Activated CD4-positive, alpha-beta T cell treated with anti-CD3 and anti-CD28 coated beads for 1 hour (primary cell): ENCODE results near the gene GLI1.
"Not testable (repeated sequence)": the region's sequence is repeated elsewhere in the genome, so short reads cannot be mapped to it uniquely, and the experiment has no call there.

Experiments
- DNase-seq: peaks from one replicate; pipeline ENCODE4 v3.0.0-alpha.2; 2020

The GLI1 gene

DNA sequence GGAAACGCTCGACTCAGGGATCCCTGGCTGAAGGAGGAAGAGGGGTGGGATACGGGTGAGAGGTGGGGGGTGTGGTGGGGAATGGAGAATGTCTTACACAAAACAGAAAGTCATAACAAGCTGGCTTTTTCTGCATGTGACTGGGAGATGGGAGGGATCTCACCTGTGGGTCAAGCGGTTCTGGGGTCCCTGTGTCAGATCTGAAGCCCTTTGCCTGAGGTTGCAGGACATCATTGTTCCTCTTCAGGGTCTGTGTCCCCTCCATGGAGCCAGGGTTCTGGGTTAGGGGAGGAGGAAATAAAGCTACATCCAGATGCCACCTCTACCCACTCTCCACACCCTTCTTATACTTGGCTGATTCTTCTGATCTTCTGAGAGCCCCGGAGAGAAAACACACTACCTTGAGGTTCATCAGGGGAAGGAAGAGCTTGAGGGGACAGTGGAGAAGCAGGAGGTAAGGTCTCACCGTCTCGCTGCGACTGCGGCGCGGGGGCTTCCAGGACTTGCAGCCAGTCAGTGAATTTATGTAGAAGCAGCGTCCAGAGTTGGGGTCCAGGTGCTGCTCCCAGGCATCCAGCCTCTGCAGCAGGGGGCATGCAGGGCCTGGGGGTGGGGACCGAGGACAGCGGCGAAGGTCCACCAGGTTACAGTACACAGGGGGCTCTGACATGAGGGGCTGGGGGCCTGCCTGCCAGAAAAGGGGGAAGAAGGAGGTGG is 17.6 kb downstream of the GLI1 start:
- DNase-seq = no peak

DNA sequence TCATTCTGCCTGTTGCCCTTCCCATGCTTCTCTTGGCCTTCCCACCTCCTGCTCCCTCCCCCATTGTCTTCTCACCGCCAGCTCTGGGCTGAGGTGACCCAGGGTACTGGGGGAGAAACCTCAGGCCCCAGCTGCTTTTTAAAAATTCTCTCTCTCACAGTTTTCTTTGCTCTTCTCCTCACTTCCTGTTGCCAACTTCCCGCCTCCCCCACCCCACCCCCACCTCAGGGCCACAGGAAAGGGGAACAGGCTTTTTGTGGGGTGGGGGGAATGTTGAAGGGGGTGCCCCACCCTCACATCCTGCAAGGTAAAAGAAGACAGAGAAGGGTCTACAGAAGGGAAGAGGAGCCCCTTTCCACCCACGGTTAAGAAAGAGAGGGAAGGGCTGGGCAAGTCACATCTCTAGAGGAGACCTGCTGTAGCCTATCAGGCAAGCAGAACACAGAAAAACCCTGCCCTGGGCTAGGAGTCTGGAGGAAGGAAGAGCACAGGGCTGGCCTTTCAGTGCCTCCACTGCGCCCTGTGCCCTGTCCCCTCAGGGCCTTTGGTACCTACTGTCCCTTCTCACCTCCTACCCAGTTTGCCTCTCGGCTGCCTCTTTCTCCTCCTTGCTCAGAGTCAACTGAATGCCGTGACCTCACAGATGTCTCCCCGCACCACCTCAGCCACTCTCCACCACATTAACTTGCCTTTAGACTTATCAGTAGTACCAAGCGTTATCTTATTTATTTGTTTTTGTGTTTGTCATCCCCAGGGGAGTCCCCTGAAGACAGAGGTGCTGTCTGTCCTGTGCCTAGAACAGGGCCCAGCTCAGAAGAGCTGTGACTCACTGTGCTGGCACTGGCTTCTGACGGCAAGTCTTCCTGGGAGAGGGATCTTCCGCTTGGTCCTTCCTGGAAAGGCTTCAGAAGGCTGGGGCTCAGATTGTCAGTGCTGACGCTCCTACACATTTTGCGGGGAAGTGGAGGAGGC is 18.4 kb downstream of the GLI1 start:
- DNase-seq = peak; percentile 40

DNA sequence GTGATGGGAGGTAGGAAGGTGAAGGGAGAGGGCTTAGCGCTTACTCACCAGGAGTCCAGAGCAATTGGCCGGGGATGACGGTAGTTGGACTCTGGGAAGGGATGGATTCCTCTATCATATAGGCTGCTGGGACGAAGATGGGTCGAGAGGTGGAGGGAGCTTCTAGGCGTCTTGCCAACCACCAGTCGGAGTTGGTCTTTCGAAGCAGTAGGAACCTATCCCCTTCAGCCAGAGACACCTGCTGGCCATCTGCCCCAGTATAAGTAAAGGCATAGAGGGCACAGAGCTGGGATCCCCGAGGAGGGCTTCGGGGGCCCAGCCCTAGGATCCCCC is 19.4 kb downstream of the GLI1 start:
- DNase-seq = no peak

DNA sequence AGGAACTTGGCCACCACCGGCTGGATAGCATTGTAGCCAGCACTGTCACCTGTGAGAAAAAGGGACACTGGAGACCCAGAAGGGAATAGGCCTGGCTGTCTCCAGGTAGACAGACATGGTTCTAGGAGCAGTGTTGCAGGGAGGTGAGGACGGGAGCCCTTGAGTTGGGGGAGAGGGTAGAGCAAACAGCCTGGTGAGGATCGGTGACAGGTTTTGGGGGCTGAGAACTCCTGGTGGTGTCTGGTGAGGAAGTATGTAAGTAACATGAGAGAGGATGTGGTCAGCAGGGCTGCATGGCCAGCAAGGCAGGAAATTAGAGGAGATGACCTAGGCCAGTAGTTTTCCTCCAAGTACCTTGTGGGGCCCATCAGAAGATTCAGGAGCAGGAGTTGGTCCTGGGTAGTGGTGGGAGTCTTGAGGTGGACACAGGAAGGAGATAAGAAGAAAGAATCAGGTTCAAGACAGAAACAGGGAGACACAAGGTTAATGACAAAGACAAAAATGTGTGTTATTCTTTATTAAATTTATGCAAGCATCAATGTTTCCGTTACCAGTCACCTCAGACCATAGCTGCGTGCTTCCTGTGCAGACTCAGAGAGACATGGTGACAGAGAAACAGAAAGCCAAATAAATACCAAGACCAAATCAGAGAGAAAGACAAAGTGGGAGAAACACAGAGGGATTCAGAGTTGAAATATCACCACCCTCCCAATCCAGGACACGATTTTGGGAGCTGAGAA is 20.0 kb downstream of the GLI1 start, which contains the start of gene ARHGAP9:
ARHGAP9 (minus strand) TSS at position 491 of the 740 bp plus-strand sequence; CDS start at position 31, 460 bp downstream.
- peak; percentile 54 for DNase-seq

DNA sequence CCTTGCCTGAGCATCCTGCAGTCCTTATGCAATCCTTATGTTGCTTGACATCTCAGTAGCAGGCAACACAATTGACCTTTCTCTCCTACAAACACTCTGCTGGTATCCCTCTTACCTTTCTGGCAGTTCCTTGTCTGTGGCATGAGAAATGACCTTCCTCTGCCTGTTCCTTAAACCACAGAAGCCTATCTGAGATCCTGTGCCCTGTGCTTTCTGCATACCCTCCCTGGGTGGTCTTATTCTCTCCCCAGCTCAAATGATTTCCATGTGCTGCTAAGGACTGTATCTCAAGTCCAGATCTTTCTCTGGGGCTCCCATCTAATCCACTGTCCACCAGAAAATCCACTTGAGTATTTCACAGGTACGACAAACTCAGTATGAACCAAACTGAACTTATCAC is 22.1 kb downstream of the GLI1 start:
- no peak for DNase-seq

DNA sequence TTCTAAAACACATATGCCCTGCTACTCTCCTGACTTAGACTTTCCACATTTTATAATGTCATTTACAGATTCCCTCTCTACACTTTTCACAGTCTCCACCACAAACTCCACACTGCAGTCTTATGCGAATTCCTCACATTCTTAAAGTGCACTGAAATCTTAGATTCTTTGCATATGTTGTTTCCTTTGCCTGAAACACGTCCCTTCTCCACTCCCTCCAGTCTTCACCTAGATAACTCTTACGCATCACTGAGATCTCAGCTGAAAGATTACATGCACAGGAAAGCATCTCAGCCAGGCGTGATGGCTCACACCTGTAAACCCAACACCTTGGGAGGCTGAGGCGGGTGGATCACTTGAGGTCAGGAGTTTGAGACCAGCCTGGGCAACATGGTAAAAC is 23.9 kb downstream of the GLI1 start:
- DNase-seq = no peak

DNA sequence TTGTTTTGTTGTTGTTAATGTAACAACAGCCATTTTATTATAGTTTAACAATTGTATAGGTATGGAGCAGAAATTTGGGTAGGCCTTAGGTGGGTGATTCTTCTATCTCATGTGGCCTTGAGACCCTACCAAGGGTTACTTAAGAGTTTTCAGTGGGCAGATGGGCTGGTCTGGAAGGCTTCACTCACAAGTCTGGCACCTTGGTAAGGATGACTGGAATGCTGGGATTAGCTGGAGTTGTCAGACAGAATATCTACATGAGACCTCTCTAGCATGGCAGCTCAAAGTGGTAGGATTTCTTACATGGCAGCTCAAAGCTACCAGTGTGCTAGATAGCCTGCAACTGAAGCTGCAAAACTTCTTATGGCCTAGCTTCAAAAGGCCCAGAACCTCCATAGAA is 26.1 kb downstream of the GLI1 start:
- no peak for DNase-seq

DNA sequence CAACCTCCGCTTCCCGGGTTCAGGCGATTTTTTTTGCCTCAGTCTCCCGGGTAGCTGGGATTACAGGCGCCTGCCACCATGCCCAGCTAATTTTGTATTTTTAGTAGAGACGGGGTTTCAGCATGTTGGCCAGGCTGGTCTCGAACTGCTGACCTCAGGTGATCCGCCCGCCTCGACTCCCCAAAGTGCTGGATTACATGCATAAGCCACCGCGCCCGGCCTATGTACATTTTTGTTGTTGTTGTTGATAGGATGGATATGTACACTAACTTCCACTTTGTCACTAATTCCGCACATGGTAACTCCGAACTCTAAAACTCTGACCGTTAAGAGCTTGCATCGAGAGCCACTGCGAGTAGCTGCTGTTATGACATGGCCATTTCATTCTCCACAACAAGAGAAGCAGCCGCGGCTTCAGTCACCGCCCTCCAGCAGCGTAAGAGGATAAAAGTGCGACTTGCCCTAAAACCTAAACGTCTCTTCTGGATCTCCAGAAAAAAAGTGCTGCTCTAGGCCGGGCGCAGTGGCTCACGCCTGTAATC is 27.5 kb downstream of the GLI1 start:
- DNase-seq = no peak

DNA sequence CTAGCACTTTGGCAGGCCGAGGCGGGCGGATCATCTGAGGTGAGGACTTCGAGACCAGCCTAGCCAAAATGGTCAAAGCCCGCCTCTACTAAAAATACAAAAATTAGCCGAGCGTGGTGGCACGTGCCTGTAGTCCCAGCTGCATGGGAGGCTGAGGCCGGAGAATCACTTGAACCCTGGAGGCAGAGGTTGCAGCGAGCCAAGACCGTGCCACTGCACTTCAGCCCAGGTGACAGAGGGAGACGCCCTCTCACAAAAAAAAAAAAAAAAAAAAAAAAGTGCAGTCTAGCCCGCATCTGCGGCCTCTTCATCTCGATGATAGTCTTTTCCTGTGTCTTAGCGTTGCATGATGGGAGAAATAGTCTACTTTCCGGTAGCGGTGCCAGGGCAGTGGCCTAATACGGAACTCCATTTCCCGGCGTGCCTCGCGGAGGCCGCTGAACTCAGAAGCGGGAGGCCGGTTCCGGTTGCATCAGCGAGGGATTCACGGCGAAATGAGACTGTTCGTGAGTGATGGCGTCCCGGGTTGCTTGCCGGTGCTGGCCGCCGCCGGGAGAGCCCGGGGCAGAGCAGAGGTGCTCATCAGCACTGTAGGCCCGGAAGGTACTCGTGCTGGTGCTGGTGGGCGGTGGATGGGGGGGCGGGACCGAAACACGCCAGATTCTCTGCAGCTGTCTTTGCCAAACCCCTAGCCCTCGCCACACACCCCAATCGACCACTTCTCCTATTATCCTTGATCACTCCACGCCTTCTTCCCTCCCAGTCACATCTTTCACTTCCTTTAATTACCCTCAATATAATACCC is 28.2 kb downstream of the GLI1 start, which contains the start of gene MARS1:
MARS1 (plus strand) TSS at position 472 of the 805 bp plus-strand sequence; CDS start at position 495, 23 bp downstream.
- DNase-seq = peak; percentile 90

DNA sequence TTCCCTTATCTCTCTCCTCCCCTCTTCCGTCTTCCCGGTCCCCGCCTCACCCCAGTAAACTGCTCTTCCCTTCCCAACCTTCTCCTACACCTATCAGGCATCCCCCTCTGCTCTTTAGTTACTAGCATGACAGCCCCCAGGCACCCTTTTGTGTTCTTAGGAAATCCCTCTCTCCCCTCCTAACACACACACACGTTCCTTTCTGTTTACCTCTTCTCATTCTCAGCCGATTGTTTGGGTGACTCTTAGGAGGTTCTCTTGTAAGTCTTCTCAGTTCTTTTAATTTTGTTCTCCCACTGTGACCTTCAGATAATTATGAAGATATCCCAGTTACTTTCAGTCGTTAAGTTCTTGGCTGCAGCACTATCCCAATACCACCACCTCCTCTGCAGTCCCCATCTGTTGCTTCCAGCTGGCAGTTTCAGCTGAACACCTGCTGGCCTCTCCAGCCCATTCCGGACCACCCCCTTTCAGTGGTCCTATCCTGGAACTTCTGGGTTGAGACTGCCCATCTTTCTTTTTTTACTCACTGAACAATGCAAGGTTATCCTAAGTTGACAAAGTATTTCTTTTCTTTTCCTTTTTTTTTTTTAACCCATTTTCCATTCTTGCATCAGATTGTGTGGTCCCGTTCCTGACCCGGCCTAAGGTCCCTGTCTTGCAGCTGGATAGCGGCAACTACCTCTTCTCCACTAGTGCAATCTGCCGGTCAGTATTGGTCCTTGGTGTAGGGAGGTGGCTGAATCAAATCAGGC is 29.0 kb downstream of the GLI1 start:
- DNase-seq = no peak

DNA sequence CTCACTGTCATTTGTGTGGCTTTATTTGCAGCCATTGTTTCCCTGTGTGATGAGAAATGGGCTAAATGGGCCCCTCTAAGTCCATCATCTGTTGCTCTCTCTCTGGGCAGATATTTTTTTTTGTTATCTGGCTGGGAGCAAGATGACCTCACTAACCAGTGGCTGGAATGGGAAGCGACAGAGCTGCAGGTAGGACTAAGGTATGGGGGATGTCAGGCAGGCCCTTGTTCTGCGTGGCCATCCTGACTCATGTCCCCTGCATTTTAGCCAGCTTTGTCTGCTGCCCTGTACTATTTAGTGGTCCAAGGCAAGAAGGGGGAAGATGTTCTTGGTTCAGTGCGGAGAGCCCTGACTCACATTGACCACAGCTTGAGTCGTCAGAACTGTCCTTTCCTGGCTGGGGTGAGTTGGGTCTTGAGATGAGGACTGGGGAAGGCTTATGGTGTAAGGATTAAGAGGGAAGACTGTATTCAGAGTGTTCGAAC is 29.6 kb downstream of the GLI1 start:
- no peak for DNase-seq

DNA sequence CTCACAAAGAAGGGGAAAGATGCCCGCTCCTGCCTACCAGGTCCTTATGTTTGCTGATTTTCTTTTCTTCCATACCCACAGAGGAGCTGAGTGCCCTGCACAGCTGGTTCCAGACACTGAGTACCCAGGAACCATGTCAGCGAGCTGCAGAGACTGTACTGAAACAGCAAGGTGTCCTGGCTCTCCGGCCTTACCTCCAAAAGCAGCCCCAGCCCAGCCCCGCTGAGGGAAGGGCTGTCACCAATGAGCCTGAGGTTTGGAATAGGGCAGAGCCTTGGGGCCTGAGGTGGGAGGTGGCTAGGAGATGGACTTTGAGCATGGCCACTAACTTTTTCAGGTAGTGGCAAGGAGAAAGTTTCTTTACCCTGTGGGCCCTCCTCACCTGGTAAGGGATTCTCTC is 30.5 kb downstream of the GLI1 start:
- no peak for DNase-seq

DNA sequence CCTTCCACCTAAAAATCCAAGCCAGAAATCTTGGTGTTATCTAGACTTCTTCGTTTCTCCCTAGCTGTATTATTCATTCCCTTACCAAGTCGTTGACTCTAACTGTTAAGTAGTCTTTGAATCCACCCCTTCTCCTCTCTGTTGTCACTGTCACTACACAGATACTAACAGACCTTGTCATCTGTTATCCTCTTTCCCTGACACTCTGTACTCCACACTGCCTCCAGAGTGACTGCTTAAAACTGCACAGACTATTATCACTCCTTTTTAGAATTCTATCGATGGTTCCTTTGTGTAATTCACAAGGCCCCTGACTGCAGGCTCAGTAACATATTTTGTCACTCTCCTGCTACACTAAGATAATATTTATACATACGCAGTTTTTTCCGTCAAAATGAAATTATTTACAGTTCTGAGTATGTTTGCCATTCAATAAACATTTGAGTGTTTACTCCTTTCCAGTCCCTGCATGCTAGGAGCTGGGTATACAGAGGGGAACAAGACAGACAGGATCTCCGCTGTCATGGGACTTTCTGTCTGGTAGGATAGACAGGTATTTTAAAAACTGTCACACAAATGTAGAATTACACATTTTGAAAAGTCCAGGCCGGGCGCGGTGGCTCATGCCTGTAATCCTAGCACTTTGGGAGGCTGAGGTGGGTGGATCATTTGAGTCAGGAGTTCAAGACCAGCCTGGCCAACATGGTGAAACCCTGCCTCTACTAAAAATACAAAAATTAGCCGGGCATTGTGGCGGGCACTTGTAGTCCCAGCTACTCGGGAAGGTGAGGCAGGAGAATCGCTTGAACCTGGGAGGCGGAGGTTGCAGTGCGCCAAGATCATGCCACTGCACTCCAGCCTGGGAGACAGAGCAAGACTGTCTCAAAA is 32.1 kb downstream of the GLI1 start:
- DNase-seq = no peak

DNA sequence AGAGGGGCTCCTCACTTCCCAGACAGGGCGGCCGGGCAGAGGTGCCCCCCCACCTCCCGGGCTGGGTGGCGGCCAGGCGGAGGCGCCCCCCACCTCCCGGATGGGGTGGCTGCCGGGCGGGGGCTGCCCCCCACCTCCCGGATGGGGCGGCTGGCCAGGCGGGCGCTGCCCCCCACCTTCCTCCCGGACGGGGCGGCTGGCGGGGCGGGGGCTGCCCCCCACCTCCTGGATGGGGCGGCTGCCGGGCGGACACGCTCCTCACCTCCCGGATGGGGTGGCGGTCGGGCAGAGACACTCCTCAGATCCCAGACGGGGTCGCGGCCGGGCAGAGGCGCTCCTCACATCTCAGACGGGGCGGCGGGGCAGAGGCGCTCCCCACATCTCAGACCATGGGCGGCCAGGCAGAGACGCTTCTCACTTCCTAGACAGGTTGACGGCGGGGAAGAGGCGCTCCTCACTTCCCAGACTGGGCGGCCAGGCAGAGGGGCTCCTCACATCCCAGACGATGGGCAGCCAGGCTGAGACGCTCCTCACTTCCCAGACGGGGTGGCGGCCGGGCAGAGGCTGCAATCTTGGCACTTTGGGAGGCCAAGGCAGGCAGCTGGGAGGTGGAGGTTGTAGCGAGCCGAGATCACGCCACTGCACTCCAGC is 35.6 kb downstream of the GLI1 start:
- not testable (repeated sequence) for DNase-seq

DNA sequence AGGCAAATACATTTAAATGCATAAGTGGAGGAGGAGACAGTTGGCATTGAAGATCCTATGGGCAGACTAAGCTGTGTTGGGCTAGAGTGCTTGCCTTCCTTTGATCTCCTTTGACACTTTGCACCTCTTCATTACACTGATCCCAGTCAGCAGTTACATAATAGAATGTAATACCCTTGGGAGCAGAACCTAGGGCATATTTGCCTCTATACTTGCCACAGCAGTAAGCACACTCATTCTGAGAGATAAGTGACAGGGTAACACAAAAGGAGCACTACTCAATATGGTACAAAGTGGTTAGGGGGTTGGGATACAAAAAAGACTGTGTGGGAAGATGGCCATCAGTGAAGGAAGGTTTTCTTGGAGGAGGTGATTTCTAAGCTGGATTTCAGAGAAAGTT is 37.2 kb downstream of the GLI1 start:
- DNase-seq = no peak

DNA sequence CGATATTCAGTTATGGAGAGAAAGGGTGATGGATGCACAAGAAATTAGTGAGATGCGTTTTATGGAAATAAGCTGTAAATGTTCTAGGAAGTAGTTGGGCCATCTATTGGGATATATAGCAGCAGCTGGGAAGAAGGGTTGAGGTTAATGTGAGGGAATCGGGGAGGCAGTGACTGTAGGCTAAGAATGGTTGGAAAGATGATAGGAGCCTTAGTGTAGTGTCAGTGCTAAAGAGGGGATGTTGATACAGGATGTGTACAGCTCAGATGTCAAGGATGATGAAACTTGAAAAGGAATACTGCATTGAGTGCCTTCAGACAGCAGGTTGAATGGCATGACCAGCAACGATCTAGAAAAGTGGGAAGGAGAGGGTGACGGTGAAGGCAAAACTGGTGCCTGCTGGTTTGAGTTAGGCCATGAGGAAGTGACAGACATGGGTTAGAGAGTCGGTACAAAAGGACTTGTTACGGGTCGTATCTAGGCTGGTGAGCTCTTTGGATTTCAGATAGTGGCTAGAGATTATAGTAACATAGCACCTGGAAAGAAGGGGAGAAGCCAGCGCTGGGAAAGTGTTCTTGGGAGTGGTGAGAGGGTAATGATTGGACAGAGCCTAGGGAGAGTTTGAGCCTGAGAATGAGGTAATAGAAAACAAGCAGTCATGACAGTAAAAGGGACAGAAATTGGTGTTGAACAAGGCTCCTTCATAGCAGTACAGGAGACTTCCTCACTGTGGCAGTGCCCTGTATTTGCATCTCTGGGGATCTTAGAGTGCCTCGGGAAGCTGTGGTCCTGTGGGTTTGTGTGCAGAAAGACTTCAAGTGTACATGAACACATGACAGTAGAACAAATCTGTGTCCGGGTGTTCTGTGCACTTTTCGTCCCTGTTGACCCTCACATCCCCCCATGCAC is 37.9 kb downstream of the GLI1 start:
- DNase-seq = no peak

DNA sequence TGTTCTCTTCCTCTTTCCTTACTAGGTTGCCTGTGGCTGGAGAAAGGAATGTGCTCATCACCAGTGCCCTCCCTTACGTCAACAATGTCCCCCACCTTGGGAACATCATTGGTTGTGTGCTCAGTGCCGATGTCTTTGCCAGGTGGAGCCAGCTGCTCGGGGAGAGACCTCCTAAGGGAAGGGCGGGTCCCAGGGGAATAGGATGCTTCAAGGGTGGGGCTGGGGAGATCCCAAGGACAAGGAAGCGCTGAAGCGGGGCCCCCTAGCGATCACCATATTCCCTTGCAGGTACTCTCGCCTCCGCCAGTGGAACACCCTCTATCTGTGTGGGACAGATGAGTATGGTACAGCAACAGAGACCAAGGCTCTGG is 38.5 kb downstream of the GLI1 start:
- DNase-seq = no peak

DNA sequence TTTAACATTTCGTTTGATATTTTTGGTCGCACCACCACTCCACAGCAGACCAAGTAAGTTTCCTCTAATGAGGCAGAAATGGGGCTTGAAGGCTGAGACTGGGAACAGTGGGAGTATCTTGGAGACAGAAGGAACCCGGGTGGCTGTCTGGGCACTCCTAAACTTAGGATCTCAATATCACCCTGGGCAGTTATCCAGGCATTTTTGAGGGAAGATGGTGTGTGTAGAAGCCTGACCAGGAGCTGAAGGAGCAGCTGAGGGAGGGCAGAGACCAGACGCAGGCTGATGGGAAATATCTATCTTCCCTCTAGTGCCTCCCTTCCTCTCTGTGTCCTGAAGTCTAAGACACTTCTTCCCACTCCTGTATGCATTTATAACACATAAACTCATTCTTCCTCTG is 39.0 kb downstream of the GLI1 start:
- DNase-seq = no peak

DNA sequence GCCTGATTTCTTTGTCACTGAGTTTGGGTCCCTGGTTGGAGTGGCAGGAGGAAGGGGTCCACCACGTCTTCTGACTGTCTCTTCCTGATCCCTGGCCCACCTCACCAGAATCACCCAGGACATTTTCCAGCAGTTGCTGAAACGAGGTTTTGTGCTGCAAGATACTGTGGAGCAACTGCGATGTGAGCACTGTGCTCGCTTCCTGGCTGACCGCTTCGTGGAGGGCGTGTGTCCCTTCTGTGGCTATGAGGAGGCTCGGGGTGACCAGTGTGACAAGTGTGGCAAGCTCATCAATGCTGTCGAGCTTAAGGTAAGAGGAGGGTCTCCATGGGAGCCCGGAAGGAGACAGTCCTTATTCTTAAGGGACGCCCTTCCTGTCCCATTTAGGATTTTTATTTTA is 40.6 kb downstream of the GLI1 start:
- no peak for DNase-seq
